ENCODE data around the gene MAP3K14. TPM values are rescaled to one million over a fixed set of nuclear protein-coding genes. Genes with fewer than 3 reads are reported as not detected.
A peak's percentile ranks its signal among the peaks of the same experiment; 100 is the strongest.

Gene MAP3K14
- total and polyA plus RNA-seq, 10 of the 15 experiments (the other 5 are each of a cell fraction or from before 2014, with no cell fraction given): 2.1 to 33.3 (median 19.7) TPM

DNA sequence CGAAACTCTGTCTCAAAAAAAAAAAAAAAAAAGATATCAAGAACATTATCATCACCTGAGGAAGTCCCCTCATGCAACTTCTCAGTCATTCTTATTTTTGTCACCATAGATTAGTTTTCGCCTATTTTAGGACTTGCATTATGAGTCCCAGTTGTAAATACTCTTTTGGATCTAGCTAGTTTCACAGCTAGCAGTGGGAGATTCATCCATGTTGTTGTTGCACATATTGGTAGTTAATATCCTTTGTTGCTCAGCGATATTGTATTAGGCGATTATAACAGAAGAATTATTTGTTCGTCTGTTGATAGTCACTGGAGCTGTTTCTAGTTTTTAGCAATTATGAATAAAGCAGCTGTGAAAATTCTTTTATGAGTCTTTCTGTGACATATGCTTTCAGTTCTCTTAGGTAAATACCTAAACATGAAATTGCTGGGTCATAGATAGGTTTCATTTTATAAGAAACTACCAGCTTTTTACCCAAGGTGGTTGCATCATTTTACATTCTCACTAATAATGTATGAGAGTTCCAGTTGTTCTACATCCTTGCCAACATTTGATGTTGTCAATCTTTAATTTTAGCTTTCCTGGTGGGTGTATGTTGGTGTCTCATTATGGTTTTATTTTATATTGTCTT is 40.7 kb upstream of the MAP3K14 start (continued):
- TF ChIP-seq, protein P1, sequence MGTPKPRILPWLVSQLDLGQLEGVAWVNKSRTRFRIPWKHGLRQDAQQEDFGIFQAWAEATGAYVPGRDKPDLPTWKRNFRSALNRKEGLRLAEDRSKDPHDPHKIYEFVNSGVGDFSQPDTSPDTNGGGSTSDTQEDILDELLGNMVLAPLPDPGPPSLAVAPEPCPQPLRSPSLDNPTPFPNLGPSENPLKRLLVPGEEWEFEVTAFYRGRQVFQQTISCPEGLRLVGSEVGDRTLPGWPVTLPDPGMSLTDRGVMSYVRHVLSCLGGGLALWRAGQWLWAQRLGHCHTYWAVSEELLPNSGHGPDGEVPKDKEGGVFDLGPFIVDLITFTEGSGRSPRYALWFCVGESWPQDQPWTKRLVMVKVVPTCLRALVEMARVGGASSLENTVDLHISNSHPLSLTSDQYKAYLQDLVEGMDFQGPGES (IDR thresholded peaks at IDR 0.05): no peak
- no peak for TF ChIP-seq HCFC1 (IDR thresholded peaks at IDR 0.05; ENCODE audit: low read length)
- TF ChIP-seq TARDBP (IDR thresholded peaks at IDR 0.05; ENCODE audit: borderline replicate concordance): no peak
- no peak for TF ChIP-seq SUZ12 (IDR thresholded peaks at IDR 0.05; ENCODE audit: unreplicated experiment)
- TF ChIP-seq, protein P2, sequence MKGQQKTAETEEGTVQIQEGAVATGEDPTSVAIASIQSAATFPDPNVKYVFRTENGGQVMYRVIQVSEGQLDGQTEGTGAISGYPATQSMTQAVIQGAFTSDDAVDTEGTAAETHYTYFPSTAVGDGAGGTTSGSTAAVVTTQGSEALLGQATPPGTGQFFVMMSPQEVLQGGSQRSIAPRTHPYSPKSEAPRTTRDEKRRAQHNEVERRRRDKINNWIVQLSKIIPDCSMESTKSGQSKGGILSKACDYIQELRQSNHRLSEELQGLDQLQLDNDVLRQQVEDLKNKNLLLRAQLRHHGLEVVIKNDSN (IDR thresholded peaks at IDR 0.05; ENCODE audit: borderline replicate concordance, extremely low read length, insufficient read depth, low read depth, low read length): no peak
- TF ChIP-seq, protein P3, sequence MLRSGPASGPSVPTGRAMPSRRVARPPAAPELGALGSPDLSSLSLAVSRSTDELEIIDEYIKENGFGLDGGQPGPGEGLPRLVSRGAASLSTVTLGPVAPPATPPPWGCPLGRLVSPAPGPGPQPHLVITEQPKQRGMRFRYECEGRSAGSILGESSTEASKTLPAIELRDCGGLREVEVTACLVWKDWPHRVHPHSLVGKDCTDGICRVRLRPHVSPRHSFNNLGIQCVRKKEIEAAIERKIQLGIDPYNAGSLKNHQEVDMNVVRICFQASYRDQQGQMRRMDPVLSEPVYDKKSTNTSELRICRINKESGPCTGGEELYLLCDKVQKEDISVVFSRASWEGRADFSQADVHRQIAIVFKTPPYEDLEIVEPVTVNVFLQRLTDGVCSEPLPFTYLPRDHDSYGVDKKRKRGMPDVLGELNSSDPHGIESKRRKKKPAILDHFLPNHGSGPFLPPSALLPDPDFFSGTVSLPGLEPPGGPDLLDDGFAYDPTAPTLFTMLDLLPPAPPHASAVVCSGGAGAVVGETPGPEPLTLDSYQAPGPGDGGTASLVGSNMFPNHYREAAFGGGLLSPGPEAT (IDR thresholded peaks at IDR 0.05; ENCODE audit: low read depth): peak; percentile 52; the same call in 1 of the 2 replicates
- 0 out of 2 replicates have a peak, but pooled peaks have one; percentile 13 for TF ChIP-seq TBL1XR1 (IDR thresholded peaks at IDR 0.05; ENCODE audit: low read depth, low read length)
- TF ChIP-seq NFIC (IDR thresholded peaks at IDR 0.05; ENCODE audit: low read depth, low read length): peak; percentile 96
- no peak for TF ChIP-seq MXI1 (IDR thresholded peaks at IDR 0.05; ENCODE audit: low read depth, low read length)
- no peak for TF ChIP-seq NR2C1 (IDR thresholded peaks at IDR 0.05)
- TF ChIP-seq POLR2A (IDR thresholded peaks at IDR 0.05; ENCODE audit: low read depth, low read length): no peak
- TF ChIP-seq, protein P4, sequence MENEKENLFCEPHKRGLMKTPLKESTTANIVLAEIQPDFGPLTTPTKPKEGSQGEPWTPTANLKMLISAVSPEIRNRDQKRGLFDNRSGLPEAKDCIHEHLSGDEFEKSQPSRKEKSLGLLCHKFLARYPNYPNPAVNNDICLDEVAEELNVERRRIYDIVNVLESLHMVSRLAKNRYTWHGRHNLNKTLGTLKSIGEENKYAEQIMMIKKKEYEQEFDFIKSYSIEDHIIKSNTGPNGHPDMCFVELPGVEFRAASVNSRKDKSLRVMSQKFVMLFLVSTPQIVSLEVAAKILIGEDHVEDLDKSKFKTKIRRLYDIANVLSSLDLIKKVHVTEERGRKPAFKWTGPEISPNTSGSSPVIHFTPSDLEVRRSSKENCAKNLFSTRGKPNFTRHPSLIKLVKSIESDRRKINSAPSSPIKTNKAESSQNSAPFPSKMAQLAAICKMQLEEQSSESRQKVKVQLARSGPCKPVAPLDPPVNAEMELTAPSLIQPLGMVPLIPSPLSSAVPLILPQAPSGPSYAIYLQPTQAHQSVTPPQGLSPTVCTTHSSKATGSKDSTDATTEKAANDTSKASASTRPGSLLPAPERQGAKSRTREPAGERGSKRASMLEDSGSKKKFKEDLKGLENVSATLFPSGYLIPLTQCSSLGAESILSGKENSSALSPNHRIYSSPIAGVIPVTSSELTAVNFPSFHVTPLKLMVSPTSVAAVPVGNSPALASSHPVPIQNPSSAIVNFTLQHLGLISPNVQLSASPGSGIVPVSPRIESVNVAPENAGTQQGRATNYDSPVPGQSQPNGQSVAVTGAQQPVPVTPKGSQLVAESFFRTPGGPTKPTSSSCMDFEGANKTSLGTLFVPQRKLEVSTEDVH (IDR thresholded peaks at IDR 0.05; ENCODE audit: low read depth, partially characterized antibody): no peak
- TF ChIP-seq KAT2A (conservative IDR thresholded peaks at IDR 0.05; ENCODE audit: control insufficient read depth, low read depth, low read length): no peak
- TF ChIP-seq, protein P5, sequence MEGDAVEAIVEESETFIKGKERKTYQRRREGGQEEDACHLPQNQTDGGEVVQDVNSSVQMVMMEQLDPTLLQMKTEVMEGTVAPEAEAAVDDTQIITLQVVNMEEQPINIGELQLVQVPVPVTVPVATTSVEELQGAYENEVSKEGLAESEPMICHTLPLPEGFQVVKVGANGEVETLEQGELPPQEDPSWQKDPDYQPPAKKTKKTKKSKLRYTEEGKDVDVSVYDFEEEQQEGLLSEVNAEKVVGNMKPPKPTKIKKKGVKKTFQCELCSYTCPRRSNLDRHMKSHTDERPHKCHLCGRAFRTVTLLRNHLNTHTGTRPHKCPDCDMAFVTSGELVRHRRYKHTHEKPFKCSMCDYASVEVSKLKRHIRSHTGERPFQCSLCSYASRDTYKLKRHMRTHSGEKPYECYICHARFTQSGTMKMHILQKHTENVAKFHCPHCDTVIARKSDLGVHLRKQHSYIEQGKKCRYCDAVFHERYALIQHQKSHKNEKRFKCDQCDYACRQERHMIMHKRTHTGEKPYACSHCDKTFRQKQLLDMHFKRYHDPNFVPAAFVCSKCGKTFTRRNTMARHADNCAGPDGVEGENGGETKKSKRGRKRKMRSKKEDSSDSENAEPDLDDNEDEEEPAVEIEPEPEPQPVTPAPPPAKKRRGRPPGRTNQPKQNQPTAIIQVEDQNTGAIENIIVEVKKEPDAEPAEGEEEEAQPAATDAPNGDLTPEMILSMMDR (IDR thresholded peaks at IDR 0.05 in 2 of 3, conservative IDR thresholded peaks at IDR 0.05 in 1 of 3; ENCODE audit: control insufficient read depth in 2 of 3, extremely low read depth in 1 of 3, insufficient read depth in 1 of 3, low read depth in 3 of 3, low read length in 3 of 3): no peak
- TF ChIP-seq EGR1 (IDR thresholded peaks at IDR 0.05; ENCODE audit: borderline replicate concordance in 1 of 2, low read depth in 2 of 2, low read length in 2 of 2): no peak
- TF ChIP-seq JUND (IDR thresholded peaks at IDR 0.05; ENCODE audit: low read depth, low read length): no peak
- no peak; the same call in 1 of the 2 replicates for TF ChIP-seq SMC3 (IDR thresholded peaks at IDR 0.05; ENCODE audit: borderline replicate concordance, low read length)
- 0 out of 4 replicates have a peak, but pooled peaks of 1 of the 2 experiments have one; percentile 19 for TF ChIP-seq SRF (IDR thresholded peaks at IDR 0.05; ENCODE audit: low read depth in 2 of 2, low read length in 2 of 2)
- no peak for TF ChIP-seq HDAC2 (IDR thresholded peaks at IDR 0.05)
- TF ChIP-seq RAD51 (IDR thresholded peaks at IDR 0.05): no peak
- TF ChIP-seq NR2F1 (conservative IDR thresholded peaks at IDR 0.05): 0 out of 2 replicates have a peak, but pooled peaks have one; percentile 16
- peak; percentile 77 for TF ChIP-seq CREM (IDR thresholded peaks at IDR 0.05; ENCODE audit: low read depth)
- TF ChIP-seq HDAC6 (IDR thresholded peaks at IDR 0.05; ENCODE audit: unreplicated experiment): no peak

Measured in GM12878 (cell line).